Liver (tissue), 9 donors: ENCODE data around the gene SLK. TPM values are rescaled to one million over a fixed set of nuclear protein-coding genes. Genes with fewer than 3 reads are reported as not detected.

Experiments used
- DNase-seq: peaks from one replicate; pipeline ENCODE4 v3.0.0-alpha.2; 2017; ENCODE audit warnings: low spot score
- H3K27ac ChIP-seq, 2 donors: one replicate each; pipeline ENCODE4 v1.7.0; 2013; ENCODE audit warnings: inconsistent platforms in 2 of 2, low read length in 2 of 2, control low read depth in 1 of 2, low read depth in 1 of 2, mild to moderate bottlenecking in 1 of 2
- H3K27me3 ChIP-seq, 4 donors: one replicate each; pipeline versions ENCODE4 v1.6.1 to v1.7.0; 2013; ENCODE audit warnings: low read length in 3 of 4, inconsistent platforms in 1 of 4, mild to moderate bottlenecking in 1 of 4, moderate library complexity in 1 of 4; ENCODE audit not compliant: control insufficient read depth in 4 of 4, insufficient read depth in 4 of 4
- H3K36me3 ChIP-seq, 4 donors: one replicate each; pipeline versions ENCODE4 v1.6.1 to v1.7.0; 2013; ENCODE audit warnings: low read length in 3 of 4, mild to moderate bottlenecking in 3 of 4, low read depth in 1 of 4, moderate library complexity in 1 of 4; ENCODE audit not compliant: control insufficient read depth in 4 of 4, insufficient read depth in 3 of 4
- H3K4me1 ChIP-seq, 4 donors: one replicate each; pipeline versions ENCODE4 v1.6.1 to v1.7.0; 2013; ENCODE audit warnings: low read length in 3 of 4, mild to moderate bottlenecking in 3 of 4, moderate library complexity in 1 of 4; ENCODE audit not compliant: control insufficient read depth in 4 of 4, insufficient read depth in 4 of 4
- H3K4me3 ChIP-seq, 3 donors: one replicate each; pipeline versions ENCODE4 v1.6.1 to v1.7.0; 2013; ENCODE audit warnings: low read length in 3 of 3, control low read depth in 1 of 3, low read depth in 1 of 3, mild to moderate bottlenecking in 1 of 3
- H3K9ac ChIP-seq, 2 donors: one replicate each; pipeline ENCODE4 v1.7.0; 2013; ENCODE audit warnings: low read length in 2 of 2, mild to moderate bottlenecking in 2 of 2, moderate library complexity in 2 of 2, control low read depth in 1 of 2, low read depth in 1 of 2
- H3K9me3 ChIP-seq, 4 donors: one replicate each; pipeline versions ENCODE4 v1.6.1 to v1.7.0; 2013; ENCODE audit warnings: low read length in 3 of 4; ENCODE audit not compliant: control insufficient read depth in 4 of 4
- FOXA1 ChIP-seq: IDR thresholded peaks from 2 replicates; pipeline ENCODE4 v1.6.1; 2016; ENCODE audit warnings: antibody characterized with exemption
- FOXA2 ChIP-seq: IDR thresholded peaks from 2 replicates; pipeline ENCODE4 v1.6.1; 2016; ENCODE audit warnings: antibody characterized with exemption
- GABPA ChIP-seq, 2 donors: IDR thresholded peaks in 1 of 2; conservative IDR thresholded peaks in 1 of 2; 2 replicates each; pipeline ENCODE4 v1.6.1; 2016; ENCODE audit warnings: antibody characterized with exemption in 2 of 2, mild to moderate bottlenecking in 1 of 2, moderate library complexity in 1 of 2
- HNF4A ChIP-seq, 2 donors: conservative IDR thresholded peaks; 2 replicates each; pipeline ENCODE4 v1.6.1; 2016; ENCODE audit warnings: antibody characterized with exemption in 2 of 2, mild to moderate bottlenecking in 2 of 2
- HNF4G ChIP-seq: IDR thresholded peaks from 2 replicates; pipeline ENCODE4 v1.6.1; 2016; ENCODE audit warnings: antibody characterized with exemption
- JUND ChIP-seq, 2 donors: IDR thresholded peaks; 2 replicates each; pipeline ENCODE4 v1.6.1; 2016; ENCODE audit warnings: antibody characterized with exemption in 2 of 2
- NR2F2 ChIP-seq: IDR thresholded peaks from 2 replicates; pipeline ENCODE4 v1.6.1; 2016; ENCODE audit warnings: antibody characterized with exemption
- RAD21 ChIP-seq, 2 donors: IDR thresholded peaks; 2 replicates each; pipeline ENCODE4 v1.6.1; 2016; ENCODE audit warnings: antibody characterized with exemption in 2 of 2, mild to moderate bottlenecking in 2 of 2
- RXRA ChIP-seq, 2 donors: IDR thresholded peaks; 2 replicates each; pipeline ENCODE4 v1.6.1; 2017 to 2018; ENCODE audit warnings: antibody characterized with exemption in 2 of 2, mild to moderate bottlenecking in 1 of 2
- SP1 ChIP-seq: IDR thresholded peaks from 2 replicates; pipeline ENCODE4 v1.6.1; 2018; ENCODE audit warnings: antibody characterized with exemption, mild to moderate bottlenecking
- TAF1 ChIP-seq: conservative IDR thresholded peaks from 2 replicates; pipeline ENCODE4 v1.6.1; 2016; ENCODE audit warnings: antibody characterized with exemption, mild to moderate bottlenecking
- YY1 ChIP-seq: IDR thresholded peaks from 2 replicates; pipeline ENCODE4 v1.6.1; 2016; ENCODE audit warnings: antibody characterized with exemption, mild to moderate bottlenecking
- WGBS: extraction: QIAGEN DNeasy Blood & Tissue Kit; methylation state at CpG from one replicate; pipeline ENCODE4 v1.1.7; 2013; 5-methylcytosine and 5-hydroxymethylcytosine counted together
- polyA plus RNA-seq, 2 donors: library from polyadenylated mRNA; stranded (reverse) in 1 of 2; unstranded in 1 of 2; fragments of 200-250 nt in 1 of 2; fragments of >200 nt in 1 of 2; fragmentation: Nextera tagmentation in 1 of 2; extraction: Ambion mirVana in 1 of 2; gene quantifications; one replicate each; pipeline versions ENCODE4 v1.2.1 to v1.2.3, GENCODE V29; 2013 to 2015
- total RNA-seq, 2 donors: library from RNA; depleted of rRNA; stranded (reverse); fragments of >200 nt; gene quantifications; one replicate each; pipeline ENCODE4 v1.2.3, GENCODE V29; 2014
- TF ChIP-seq, protein P1 (sequence below): IDR thresholded peaks from 2 replicates; pipeline ENCODE4 v1.6.1; 2016; ENCODE audit warnings: antibody characterized with exemption
- TF ChIP-seq, protein P2 (sequence below): fragments of 150-350 bp; IDR thresholded peaks from 2 replicates; pipeline ENCODE4 v1.5.1; 2017; ENCODE audit warnings: improper control_type of control experiment, low read depth, low read length; ENCODE audit not compliant: missing input control
- TF ChIP-seq, protein P3 (sequence below): IDR thresholded peaks from 2 replicates; pipeline ENCODE4 v1.6.1; 2016; ENCODE audit warnings: antibody characterized with exemption
- TF ChIP-seq, protein P4 (sequence below): IDR thresholded peaks from 2 replicates; pipeline ENCODE4 v1.6.1; 2016; ENCODE audit warnings: antibody characterized with exemption
- TF ChIP-seq, protein P5 (sequence below): IDR thresholded peaks from 2 replicates; pipeline ENCODE4 v1.6.1; 2016; ENCODE audit warnings: antibody characterized with exemption, mild to moderate bottlenecking
- donor health status: healthy.
- donor health status: healthy.
- donor health status: healthy.
- donor health status: healthy.
- donor health status: healthy.

SLK gene
- total and polyA plus RNA-seq, 4 donors = 3.9 to 20.3 (median 12.4) TPM

DNA sequence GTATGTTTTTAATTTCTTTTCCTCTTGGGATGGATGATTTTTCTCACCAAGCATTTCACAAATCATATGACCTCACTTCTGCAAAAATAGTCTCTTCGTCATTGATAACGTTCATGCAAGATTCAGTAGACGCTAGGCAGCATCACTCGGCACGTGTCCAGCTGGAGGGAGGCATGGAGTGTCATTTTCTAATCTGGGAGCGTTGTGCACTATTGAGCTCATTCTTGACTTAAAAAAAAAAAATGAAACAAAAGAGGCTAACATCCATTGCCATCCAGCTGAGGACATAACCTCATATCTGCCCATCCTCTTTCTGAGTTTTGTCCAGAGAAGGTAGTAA lies 62.6 kb downstream of the SLK start:
- Histone ChIP-seq H3K4me1 (peaks cover 0 to 2% (median 0%) of the 10 kb centered on the region in 4 donors), H3K9me3 (no peaks in the 10 kb centered on the region), H3K36me3 (peaks cover 0 to 17% (median 5%) of the 10 kb centered on the region in 4 donors), H3K27ac (no peak overlapping the region), H3K9ac (no peak overlapping the region), H3K27me3 (no peaks in the 10 kb centered on the region), H3K4me3 (no peak overlapping the region)
- 86% methylated on average over 6 of the region's 6 CpGs for WGBS
- DNase-seq = no peak
- no peak for TF ChIP-seq YY1
- TF ChIP-seq RAD21 (IDR thresholded peaks at IDR 0.05) = no peak
- TF ChIP-seq NR2F2 = no peak
- TF ChIP-seq TAF1 = no peak
- TF ChIP-seq, protein P1, sequence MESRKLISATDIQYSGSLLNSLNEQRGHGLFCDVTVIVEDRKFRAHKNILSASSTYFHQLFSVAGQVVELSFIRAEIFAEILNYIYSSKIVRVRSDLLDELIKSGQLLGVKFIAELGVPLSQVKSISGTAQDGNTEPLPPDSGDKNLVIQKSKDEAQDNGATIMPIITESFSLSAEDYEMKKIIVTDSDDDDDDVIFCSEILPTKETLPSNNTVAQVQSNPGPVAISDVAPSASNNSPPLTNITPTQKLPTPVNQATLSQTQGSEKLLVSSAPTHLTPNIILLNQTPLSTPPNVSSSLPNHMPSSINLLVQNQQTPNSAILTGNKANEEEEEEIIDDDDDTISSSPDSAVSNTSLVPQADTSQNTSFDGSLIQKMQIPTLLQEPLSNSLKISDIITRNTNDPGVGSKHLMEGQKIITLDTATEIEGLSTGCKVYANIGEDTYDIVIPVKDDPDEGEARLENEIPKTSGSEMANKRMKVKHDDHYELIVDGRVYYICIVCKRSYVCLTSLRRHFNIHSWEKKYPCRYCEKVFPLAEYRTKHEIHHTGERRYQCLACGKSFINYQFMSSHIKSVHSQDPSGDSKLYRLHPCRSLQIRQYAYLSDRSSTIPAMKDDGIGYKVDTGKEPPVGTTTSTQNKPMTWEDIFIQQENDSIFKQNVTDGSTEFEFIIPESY = no peak
- no peak for TF ChIP-seq HNF4G
- TF ChIP-seq, protein P2, sequence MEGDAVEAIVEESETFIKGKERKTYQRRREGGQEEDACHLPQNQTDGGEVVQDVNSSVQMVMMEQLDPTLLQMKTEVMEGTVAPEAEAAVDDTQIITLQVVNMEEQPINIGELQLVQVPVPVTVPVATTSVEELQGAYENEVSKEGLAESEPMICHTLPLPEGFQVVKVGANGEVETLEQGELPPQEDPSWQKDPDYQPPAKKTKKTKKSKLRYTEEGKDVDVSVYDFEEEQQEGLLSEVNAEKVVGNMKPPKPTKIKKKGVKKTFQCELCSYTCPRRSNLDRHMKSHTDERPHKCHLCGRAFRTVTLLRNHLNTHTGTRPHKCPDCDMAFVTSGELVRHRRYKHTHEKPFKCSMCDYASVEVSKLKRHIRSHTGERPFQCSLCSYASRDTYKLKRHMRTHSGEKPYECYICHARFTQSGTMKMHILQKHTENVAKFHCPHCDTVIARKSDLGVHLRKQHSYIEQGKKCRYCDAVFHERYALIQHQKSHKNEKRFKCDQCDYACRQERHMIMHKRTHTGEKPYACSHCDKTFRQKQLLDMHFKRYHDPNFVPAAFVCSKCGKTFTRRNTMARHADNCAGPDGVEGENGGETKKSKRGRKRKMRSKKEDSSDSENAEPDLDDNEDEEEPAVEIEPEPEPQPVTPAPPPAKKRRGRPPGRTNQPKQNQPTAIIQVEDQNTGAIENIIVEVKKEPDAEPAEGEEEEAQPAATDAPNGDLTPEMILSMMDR = no peak
- TF ChIP-seq FOXA1 = no peak
- TF ChIP-seq, protein P3, sequence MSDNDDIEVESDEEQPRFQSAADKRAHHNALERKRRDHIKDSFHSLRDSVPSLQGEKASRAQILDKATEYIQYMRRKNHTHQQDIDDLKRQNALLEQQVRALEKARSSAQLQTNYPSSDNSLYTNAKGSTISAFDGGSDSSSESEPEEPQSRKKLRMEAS = no peak
- no peak for TF ChIP-seq JUND (IDR thresholded peaks at IDR 0.05)
- TF ChIP-seq GABPA (IDR thresholded peaks at IDR 0.05 in 1 of 2, conservative IDR thresholded peaks at IDR 0.05 in 1 of 2) = no peak
- TF ChIP-seq SP1 = no peak
- TF ChIP-seq, protein P4, sequence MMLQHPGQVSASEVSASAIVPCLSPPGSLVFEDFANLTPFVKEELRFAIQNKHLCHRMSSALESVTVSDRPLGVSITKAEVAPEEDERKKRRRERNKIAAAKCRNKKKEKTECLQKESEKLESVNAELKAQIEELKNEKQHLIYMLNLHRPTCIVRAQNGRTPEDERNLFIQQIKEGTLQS = no peak
- TF ChIP-seq, protein P5, sequence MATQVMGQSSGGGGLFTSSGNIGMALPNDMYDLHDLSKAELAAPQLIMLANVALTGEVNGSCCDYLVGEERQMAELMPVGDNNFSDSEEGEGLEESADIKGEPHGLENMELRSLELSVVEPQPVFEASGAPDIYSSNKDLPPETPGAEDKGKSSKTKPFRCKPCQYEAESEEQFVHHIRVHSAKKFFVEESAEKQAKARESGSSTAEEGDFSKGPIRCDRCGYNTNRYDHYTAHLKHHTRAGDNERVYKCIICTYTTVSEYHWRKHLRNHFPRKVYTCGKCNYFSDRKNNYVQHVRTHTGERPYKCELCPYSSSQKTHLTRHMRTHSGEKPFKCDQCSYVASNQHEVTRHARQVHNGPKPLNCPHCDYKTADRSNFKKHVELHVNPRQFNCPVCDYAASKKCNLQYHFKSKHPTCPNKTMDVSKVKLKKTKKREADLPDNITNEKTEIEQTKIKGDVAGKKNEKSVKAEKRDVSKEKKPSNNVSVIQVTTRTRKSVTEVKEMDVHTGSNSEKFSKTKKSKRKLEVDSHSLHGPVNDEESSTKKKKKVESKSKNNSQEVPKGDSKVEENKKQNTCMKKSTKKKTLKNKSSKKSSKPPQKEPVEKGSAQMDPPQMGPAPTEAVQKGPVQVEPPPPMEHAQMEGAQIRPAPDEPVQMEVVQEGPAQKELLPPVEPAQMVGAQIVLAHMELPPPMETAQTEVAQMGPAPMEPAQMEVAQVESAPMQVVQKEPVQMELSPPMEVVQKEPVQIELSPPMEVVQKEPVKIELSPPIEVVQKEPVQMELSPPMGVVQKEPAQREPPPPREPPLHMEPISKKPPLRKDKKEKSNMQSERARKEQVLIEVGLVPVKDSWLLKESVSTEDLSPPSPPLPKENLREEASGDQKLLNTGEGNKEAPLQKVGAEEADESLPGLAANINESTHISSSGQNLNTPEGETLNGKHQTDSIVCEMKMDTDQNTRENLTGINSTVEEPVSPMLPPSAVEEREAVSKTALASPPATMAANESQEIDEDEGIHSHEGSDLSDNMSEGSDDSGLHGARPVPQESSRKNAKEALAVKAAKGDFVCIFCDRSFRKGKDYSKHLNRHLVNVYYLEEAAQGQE = no peak
- no peak for TF ChIP-seq HNF4A (conservative IDR thresholded peaks at IDR 0.05)
- no peak for TF ChIP-seq RXRA (IDR thresholded peaks at IDR 0.05)

DNA sequence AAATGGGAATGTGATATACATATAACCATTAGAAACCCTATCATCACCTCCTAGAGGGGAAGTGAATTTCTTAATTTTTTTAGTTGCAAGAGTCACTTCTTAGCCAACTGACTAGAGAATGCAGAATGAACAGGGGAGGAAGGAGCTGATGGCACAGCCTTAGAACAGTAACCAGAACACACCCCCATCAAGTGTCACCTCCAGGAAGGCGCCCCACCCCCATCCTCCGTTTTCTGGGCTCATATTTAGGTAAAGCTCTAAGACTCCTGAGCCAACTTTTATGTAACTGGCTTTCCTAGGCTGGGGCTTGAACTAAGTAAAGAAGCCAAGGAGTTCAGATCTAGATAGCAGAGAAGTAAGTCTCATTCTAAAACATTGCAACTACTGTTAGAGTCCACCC lies 64.7 kb downstream of the SLK start:
- H3K27ac ChIP-seq = no peak overlapping the region
- peaks cover 0 to 2% (median 0%) of the 10 kb centered on the region in 4 donors for H3K4me1 ChIP-seq
- no peak for DNase-seq
- peaks cover 0 to 6% (median under 1%) of the 10 kb centered on the region in 4 donors for H3K36me3 ChIP-seq
- no peak overlapping the region for H3K9ac ChIP-seq
- H3K27me3 ChIP-seq = no peaks in the 10 kb centered on the region
- 91% methylated on average over 2 of the region's 2 CpGs for WGBS
- H3K9me3 ChIP-seq = no peaks in the 10 kb centered on the region
- H3K4me3 ChIP-seq = no peak overlapping the region
- TF ChIP-seq FOXA2 = no peak
- no peak for TF ChIP-seq HNF4A (conservative IDR thresholded peaks at IDR 0.05)
- TF ChIP-seq NR2F2 = no peak
- no peak for TF ChIP-seq SP1
- no peak for TF ChIP-seq HNF4G
- TF ChIP-seq RAD21 (IDR thresholded peaks at IDR 0.05) = no peak
- TF ChIP-seq, protein P5 = no peak
- TF ChIP-seq JUND (IDR thresholded peaks at IDR 0.05) = no peak
- TF ChIP-seq, protein P3 = no peak
- TF ChIP-seq, protein P2 = no peak
- no peak for TF ChIP-seq RXRA (IDR thresholded peaks at IDR 0.05)
- TF ChIP-seq, protein P4 = no peak
